Measurements from ENCODE around the gene SPAG17.

SPAG17 gene

DNA sequence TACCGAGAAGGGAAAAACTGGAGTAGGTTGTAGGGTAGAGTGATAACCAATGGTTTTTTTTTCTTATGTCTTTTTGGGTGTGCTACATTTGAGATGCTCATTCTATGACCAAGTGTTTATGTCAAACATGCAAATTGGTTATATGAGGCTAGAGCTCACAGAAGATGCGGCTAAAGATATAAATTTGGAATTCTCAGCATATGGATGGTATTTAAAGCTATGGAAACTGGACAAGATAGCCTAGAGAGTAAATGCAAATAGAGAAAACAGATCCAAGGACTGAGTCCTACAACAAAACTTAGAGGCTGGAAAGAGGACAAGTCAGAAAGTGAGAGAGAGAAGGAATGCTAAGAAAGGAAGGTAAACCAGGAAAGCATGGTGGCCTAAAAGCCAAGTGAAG lies 263.0 kb downstream of the SPAG17 start:
- no peak for DNase-seq (ENCODE audit: extremely low read depth, low read depth)
- TF ChIP-seq, protein P1, sequence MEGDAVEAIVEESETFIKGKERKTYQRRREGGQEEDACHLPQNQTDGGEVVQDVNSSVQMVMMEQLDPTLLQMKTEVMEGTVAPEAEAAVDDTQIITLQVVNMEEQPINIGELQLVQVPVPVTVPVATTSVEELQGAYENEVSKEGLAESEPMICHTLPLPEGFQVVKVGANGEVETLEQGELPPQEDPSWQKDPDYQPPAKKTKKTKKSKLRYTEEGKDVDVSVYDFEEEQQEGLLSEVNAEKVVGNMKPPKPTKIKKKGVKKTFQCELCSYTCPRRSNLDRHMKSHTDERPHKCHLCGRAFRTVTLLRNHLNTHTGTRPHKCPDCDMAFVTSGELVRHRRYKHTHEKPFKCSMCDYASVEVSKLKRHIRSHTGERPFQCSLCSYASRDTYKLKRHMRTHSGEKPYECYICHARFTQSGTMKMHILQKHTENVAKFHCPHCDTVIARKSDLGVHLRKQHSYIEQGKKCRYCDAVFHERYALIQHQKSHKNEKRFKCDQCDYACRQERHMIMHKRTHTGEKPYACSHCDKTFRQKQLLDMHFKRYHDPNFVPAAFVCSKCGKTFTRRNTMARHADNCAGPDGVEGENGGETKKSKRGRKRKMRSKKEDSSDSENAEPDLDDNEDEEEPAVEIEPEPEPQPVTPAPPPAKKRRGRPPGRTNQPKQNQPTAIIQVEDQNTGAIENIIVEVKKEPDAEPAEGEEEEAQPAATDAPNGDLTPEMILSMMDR (IDR thresholded peaks at IDR 0.05; ENCODE audit: low read depth, low read length) = no peak

DNA sequence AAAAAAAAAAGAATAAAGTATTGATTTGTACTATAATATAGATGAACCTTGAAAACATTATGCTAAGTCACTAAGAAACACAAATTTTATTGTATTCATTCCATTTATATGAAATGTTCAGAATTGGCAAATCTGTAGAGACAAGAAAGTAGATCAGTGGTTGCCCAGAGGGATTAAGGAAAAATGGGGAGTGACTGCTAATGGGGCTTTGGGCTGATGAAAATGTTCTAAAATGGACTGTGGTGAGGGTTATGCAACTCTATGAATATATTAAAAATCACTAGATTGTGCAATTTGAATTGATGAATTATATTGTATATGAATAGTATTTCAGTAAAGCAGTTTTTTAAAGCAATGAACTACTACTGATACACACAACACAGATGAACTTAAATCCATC lies 265.7 kb downstream of the SPAG17 start:
- no peak for DNase-seq (ENCODE audit: extremely low read depth, low read depth)
- TF ChIP-seq, protein P1 (IDR thresholded peaks at IDR 0.05; ENCODE audit: low read depth, low read length) = no peak

DNA sequence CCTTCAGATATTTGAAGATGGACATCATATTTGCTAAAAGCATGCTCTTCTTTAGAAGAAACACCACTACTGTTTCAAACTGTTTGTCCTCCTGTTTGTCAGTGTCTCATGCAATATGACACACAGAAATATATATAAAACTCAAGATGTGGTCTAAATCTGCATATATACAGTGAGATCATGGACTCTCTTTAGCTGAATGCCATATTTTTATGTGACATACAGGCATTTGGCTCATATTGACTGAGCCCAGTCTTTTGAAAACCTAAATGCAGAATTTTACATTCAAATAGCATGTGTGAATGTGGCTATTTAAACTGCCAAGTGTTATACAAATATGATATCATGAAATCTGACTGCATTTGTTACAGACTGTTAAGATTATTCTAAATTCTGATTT lies 274.0 kb downstream of the SPAG17 start:
- TF ChIP-seq, protein P1 (IDR thresholded peaks at IDR 0.05; ENCODE audit: low read depth, low read length) = no peak

DNA sequence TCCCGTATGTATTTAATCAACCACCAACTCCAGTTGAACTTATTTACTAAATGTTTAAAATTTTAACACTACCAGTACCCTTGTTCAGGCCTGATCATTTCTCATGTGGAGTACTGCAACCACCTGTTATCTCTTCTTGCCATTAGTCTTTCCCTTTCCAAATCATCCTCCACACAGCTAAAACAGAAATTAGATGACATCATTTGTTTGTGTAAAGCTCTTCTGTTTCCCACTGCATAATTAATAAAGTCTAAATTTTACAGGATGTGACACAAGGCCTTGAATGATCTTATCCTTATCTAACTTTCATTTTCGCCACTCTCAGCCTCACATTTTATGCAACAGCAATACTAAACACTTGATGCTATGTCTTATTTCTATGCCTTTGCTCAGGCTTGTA lies 280.0 kb downstream of the SPAG17 start:
- DNase-seq (ENCODE audit: extremely low read depth, low read depth) = no peak
- TF ChIP-seq, protein P1 (IDR thresholded peaks at IDR 0.05; ENCODE audit: low read depth, low read length) = no peak

More for the DNA sequence above, 274.0 kb downstream of the SPAG17 start:
- no peak for DNase-seq (ENCODE audit: extremely low read depth, low read depth)

DNA sequence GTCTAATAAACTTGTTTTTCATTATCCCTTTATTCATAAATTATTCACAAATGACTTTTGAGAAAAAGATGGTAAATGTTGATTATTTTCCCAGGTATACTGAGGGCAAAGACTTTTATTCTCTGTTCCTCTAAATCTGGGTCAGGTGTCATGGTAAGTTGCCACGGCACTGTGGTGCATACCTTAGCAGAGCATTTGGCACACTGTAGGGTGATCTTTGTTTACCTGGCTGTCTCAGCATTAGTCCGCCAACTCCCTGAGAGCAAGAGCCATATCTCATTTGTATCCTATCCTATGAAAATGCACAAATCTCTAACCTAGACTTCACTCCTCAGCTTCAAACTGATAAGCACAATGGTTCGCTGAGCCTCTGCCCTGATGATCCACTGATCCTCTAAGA lies 280.5 kb downstream of the SPAG17 start:
- no peak for DNase-seq (ENCODE audit: extremely low read depth, low read depth)
- TF ChIP-seq, protein P1 (IDR thresholded peaks at IDR 0.05; ENCODE audit: low read depth, low read length) = no peak
